H9 (cell line): Measurements from ENCODE around the gene MTMR12. TPM values are rescaled to one million over a fixed set of nuclear protein-coding genes. Genes with fewer than 3 reads are reported as not detected.

Experiments used
- DNase-seq: peaks from one replicate; pipeline ENCODE4 v3.0.0-alpha.2; 2017
- H2AFZ ChIP-seq: one replicate; pipeline ENCODE4 v1.6.1; 2013; ENCODE audit warnings: mild to moderate bottlenecking, low read length, control low read depth, moderate library complexity
- H2AK5ac ChIP-seq: 2 replicates; pipeline ENCODE4 v1.6.1; 2013; ENCODE audit warnings: low read length, control low read depth, mixed read lengths; ENCODE audit not compliant: insufficient read length
- H2BK120ac ChIP-seq: one replicate; pipeline ENCODE4 v1.6.1; 2013; ENCODE audit warnings: low read depth, mild to moderate bottlenecking, low read length, control low read depth, inconsistent platforms; ENCODE audit not compliant: poor library complexity, severe bottlenecking
- H2BK12ac ChIP-seq: 2 replicates; pipeline ENCODE4 v1.6.1; 2013; ENCODE audit warnings: low read length, control low read depth, mixed read lengths, low read depth; ENCODE audit not compliant: insufficient read length
- H2BK15ac ChIP-seq: 2 replicates; pipeline ENCODE4 v1.6.1; 2013; ENCODE audit warnings: low read depth, low read length, control low read depth
- H2BK20ac ChIP-seq: one replicate; pipeline ENCODE4 v1.6.1; 2013; ENCODE audit warnings: low read depth, mild to moderate bottlenecking, low read length, control low read depth, inconsistent platforms; ENCODE audit not compliant: poor library complexity, severe bottlenecking
- H2BK5ac ChIP-seq: 2 replicates; pipeline ENCODE4 v1.6.1; 2013; ENCODE audit warnings: low read length, control low read depth, mixed read lengths; ENCODE audit not compliant: insufficient read length
- H3K14ac ChIP-seq: 2 replicates; pipeline ENCODE4 v1.6.1; 2013; ENCODE audit warnings: low read length, control low read depth; ENCODE audit not compliant: insufficient read depth
- H3K18ac ChIP-seq: 2 replicates; pipeline ENCODE4 v1.6.1; 2013; ENCODE audit warnings: low read depth, mild to moderate bottlenecking, mixed read lengths, low read length, control low read depth; ENCODE audit not compliant: insufficient read length
- H3K23ac ChIP-seq: 2 replicates; pipeline ENCODE4 v1.6.1; 2013; ENCODE audit warnings: low read length, control low read depth, mixed read lengths, low read depth; ENCODE audit not compliant: insufficient read length
- H3K23me2 ChIP-seq: 2 replicates; pipeline ENCODE4 v1.6.1; 2013; ENCODE audit warnings: low read depth, mild to moderate bottlenecking, mixed read lengths, low read length, control low read depth; ENCODE audit not compliant: insufficient read length, poor library complexity, severe bottlenecking
- H3K27ac ChIP-seq: 2 replicates; pipeline ENCODE4 v1.5.1; 2013; ENCODE audit warnings: low read length, control low read depth, mixed read lengths, low read depth; ENCODE audit not compliant: insufficient read length
- H3K27me3 ChIP-seq: 2 replicates; pipeline ENCODE4 v1.6.1; 2013; ENCODE audit warnings: low read length, control low read depth, inconsistent platforms; ENCODE audit not compliant: insufficient read depth
- H3K4ac ChIP-seq: 2 replicates; pipeline ENCODE4 v1.6.1; 2013; ENCODE audit warnings: low read depth, mild to moderate bottlenecking, control low read depth, inconsistent platforms, low read length, moderate library complexity
- H3K4me1 ChIP-seq: 2 replicates; pipeline ENCODE4 v1.6.1; 2013; ENCODE audit warnings: low read length, control low read depth, inconsistent platforms; ENCODE audit not compliant: insufficient read depth
- H3K4me2 ChIP-seq: 2 replicates; pipeline ENCODE4 v1.6.1; 2013; ENCODE audit warnings: low read length, control low read depth, mixed read lengths; ENCODE audit not compliant: insufficient read length, insufficient read depth
- H3K56ac ChIP-seq: 2 replicates; pipeline ENCODE4 v1.6.1; 2013; ENCODE audit warnings: low read depth, mild to moderate bottlenecking, mixed read lengths, low read length, control low read depth; ENCODE audit not compliant: insufficient read length
- H3K79me1 ChIP-seq: 2 replicates; pipeline ENCODE4 v1.6.1; 2013; ENCODE audit warnings: low read depth, mild to moderate bottlenecking, moderate library complexity, low read length, control low read depth, inconsistent platforms; ENCODE audit not compliant: insufficient read depth, poor library complexity, severe bottlenecking
- H3K79me2 ChIP-seq: 2 replicates; pipeline ENCODE4 v1.6.1; 2013; ENCODE audit warnings: low read length, control low read depth, inconsistent platforms; ENCODE audit not compliant: insufficient read depth
- H3K9ac ChIP-seq: 2 replicates; pipeline ENCODE4 v1.6.1; 2013; ENCODE audit warnings: low read length, control low read depth, mixed read lengths; ENCODE audit not compliant: insufficient read length; ENCODE audit errors: extremely low read depth
- H3K9me3 ChIP-seq: one replicate; pipeline ENCODE4 v1.6.1; 2013; ENCODE audit warnings: low read depth, low read length, inconsistent platforms; ENCODE audit not compliant: control insufficient read depth
- H3T11ph ChIP-seq: one replicate; pipeline ENCODE4 v1.6.1; 2013; ENCODE audit warnings: mild to moderate bottlenecking, low read length, control low read depth, inconsistent platforms
- H4K20me1 ChIP-seq: one replicate; pipeline ENCODE4 v1.6.1; 2013; ENCODE audit not compliant: control insufficient read depth, insufficient read length, insufficient read depth
- H4K5ac ChIP-seq: 2 replicates; pipeline ENCODE4 v1.6.1; 2013; ENCODE audit warnings: low read depth, mild to moderate bottlenecking, mixed read lengths, low read length, control low read depth; ENCODE audit not compliant: insufficient read length
- H4K8ac ChIP-seq: replicated peaks from 2 replicates; pipeline ENCODE4 v1.6.1; 2013; ENCODE audit warnings: low read length, control low read depth, mixed read lengths, low read depth; ENCODE audit not compliant: insufficient read length
- H4K91ac ChIP-seq: 2 replicates; pipeline ENCODE4 v1.6.1; 2013; ENCODE audit warnings: low read depth, mild to moderate bottlenecking, moderate library complexity, mixed read lengths, low read length, control low read depth; ENCODE audit not compliant: insufficient read length
- H3K27ac Mint-ChIP-seq, 3 experiments: 2 replicates in 2 of 3; 3 replicates in 1 of 3; pipeline ENCODE4 v1.8.0; 2020 to 2021; ENCODE audit warnings: mixed read lengths in 3 of 3, mild to moderate bottlenecking in 1 of 3, moderate library complexity in 1 of 3
- H3K27me3 Mint-ChIP-seq: 2 replicates; pipeline ENCODE4 v1.8.0; 2021; ENCODE audit warnings: low read depth, mild to moderate bottlenecking, moderate library complexity, mixed read lengths
- H3K36me3 Mint-ChIP-seq, 3 experiments: 2 replicates in 2 of 3; 3 replicates in 1 of 3; pipeline ENCODE4 v1.8.0; 2020 to 2021; ENCODE audit warnings: low read depth in 3 of 3, mixed read lengths in 3 of 3; ENCODE audit not compliant: insufficient read depth in 1 of 3
- H3K4me1 Mint-ChIP-seq, 2 experiments: 2 replicates each; pipeline ENCODE4 v1.8.0; 2020; ENCODE audit warnings: mixed read lengths in 2 of 2
- H3K4me3 Mint-ChIP-seq, 2 experiments: 2 replicates in 1 of 2; 3 replicates in 1 of 2; pipeline ENCODE4 v1.8.0; 2020 to 2021; ENCODE audit warnings: mild to moderate bottlenecking in 2 of 2, mixed read lengths in 2 of 2, moderate library complexity in 1 of 2
- H3K9me3 Mint-ChIP-seq, 2 experiments: 2 replicates in 1 of 2; 3 replicates in 1 of 2; pipeline ENCODE4 v1.8.0; 2020; ENCODE audit warnings: mild to moderate bottlenecking in 2 of 2, mixed read lengths in 2 of 2, moderate library complexity in 1 of 2
- WGBS: extraction: QIAGEN DNeasy Blood & Tissue Kit; methylation state at CpG from one replicate; pipeline ENCODE4 v1.1.7; 2013; ENCODE audit warnings: missing lambda C conversion rate, low lambda C conversion rate, mixed read lengths; ENCODE audit not compliant: insufficient read length; ENCODE audit errors: extremely low coverage; 5-methylcytosine and 5-hydroxymethylcytosine counted together
- total RNA-seq: library from RNA; stranded (reverse); gene quantifications from 2 replicates; pipeline ENCODE4 v1.2.1, GENCODE V29; 2021
- TF ChIP-seq, protein P1 (sequence below): fragments of 200-600 bp; sonication (generic); conservative IDR thresholded peaks from 3 replicates; pipeline ENCODE4 v1.8.0; 2021; ENCODE audit warnings: antibody characterized with exemption, mild to moderate bottlenecking

MTMR12 gene
- total RNA-seq, 1 experiment from 2014 or later: 39.3 TPM

DNA sequence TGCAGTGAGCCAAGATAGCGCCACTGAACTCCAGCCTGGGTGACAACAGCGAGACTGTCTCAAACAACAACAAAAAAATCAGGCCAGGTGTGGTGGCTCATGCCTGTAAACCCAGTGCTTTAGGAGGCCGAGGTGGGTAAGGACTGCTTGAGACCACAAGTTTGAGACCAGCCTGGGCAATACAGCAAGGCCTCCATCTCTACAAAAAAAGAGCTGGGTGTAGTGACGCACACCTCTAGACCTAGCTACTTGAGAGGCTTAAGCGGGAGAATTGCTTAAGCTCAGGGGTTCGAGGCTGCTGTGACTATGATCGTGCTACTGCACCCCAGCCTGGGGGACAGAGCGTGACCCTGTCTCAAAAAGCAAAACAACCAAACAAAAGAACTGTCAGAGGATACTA lies 39.9 kb upstream of the MTMR12 start:
- Histone ChIP-seq H3K4me2 (no peak overlapping the region), H3K4me1 (no peaks in the 10 kb centered on the region), H2BK20ac (no peak overlapping the region), H3T11ph (no peak overlapping the region), H3K56ac (no peak overlapping the region), H2BK15ac (no peak overlapping the region), H4K8ac (no peak overlapping the region), H2AFZ (no peak overlapping the region), H3K14ac (no peak overlapping the region), H4K91ac (no peak overlapping the region), H2BK120ac (no peak overlapping the region), H3K27me3 (no peaks in the 10 kb centered on the region), H3K23ac (no peak overlapping the region), H4K5ac (no peak overlapping the region), H3K4ac (no peak overlapping the region), H3K79me1 (no peaks in the 10 kb centered on the region), H3K23me2 (no peaks in the 10 kb centered on the region), H4K20me1 (no peaks in the 10 kb centered on the region), H2BK5ac (no peak overlapping the region), H3K27ac (no peak overlapping the region), H3K9me3 (no peaks in the 10 kb centered on the region), H3K18ac (no peak overlapping the region), H2AK5ac (no peak overlapping the region), H3K79me2 (no peaks in the 10 kb centered on the region), H2BK12ac (no peak overlapping the region), H3K9ac (no peak overlapping the region)
- Mint-ChIP-seq H3K4me3 (no peak overlapping the region), H3K27me3 (no peaks in the 10 kb centered on the region), H3K9me3 (peaks cover 8 to 17% of the 10 kb centered on the region in 2 experiments), H3K36me3 (peaks cover 23 to 38% (median 35%) of the 10 kb centered on the region in 3 experiments), H3K4me1 (no peaks in the 10 kb centered on the region), H3K27ac (no peak overlapping the region; a peak in 1 of 7 replicates)
- no peak for DNase-seq
- TF ChIP-seq, protein P1, sequence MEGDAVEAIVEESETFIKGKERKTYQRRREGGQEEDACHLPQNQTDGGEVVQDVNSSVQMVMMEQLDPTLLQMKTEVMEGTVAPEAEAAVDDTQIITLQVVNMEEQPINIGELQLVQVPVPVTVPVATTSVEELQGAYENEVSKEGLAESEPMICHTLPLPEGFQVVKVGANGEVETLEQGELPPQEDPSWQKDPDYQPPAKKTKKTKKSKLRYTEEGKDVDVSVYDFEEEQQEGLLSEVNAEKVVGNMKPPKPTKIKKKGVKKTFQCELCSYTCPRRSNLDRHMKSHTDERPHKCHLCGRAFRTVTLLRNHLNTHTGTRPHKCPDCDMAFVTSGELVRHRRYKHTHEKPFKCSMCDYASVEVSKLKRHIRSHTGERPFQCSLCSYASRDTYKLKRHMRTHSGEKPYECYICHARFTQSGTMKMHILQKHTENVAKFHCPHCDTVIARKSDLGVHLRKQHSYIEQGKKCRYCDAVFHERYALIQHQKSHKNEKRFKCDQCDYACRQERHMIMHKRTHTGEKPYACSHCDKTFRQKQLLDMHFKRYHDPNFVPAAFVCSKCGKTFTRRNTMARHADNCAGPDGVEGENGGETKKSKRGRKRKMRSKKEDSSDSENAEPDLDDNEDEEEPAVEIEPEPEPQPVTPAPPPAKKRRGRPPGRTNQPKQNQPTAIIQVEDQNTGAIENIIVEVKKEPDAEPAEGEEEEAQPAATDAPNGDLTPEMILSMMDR: no peak
- no CpG with 5 or more reads among the region's 8 CpGs for WGBS
